ENCODE data around the gene GGTA1.

GRCh38 chr9:121499177-121499426, 542 bp downstream of the GGTA1 start:
- no peak for TF ChIP-seq CTCF (IDR thresholded peaks at IDR 0.05; ENCODE audit: low read depth, low read length, missing input control)
- no peak for TF ChIP-seq REST (IDR thresholded peaks at IDR 0.05)
- no peak for TF ChIP-seq JUND (IDR thresholded peaks at IDR 0.05)
- TF ChIP-seq SP1 (IDR thresholded peaks at IDR 0.05), result no peak
- no peak for TF ChIP-seq EGR1 (IDR thresholded peaks at IDR 0.05; ENCODE audit: low read depth in 2 of 2)
- TF ChIP-seq TAF1 (conservative IDR thresholded peaks at IDR 0.05), result no peak
- no peak for TF ChIP-seq ATF3 (IDR thresholded peaks at IDR 0.05)
- no peak for TF ChIP-seq MAX (IDR thresholded peaks at IDR 0.05)
- TF ChIP-seq RXRA (IDR thresholded peaks at IDR 0.05), result no peak
- TF ChIP-seq RAD21 (IDR thresholded peaks at IDR 0.05), result no peak
